NCI-H187 (cell line): ENCODE measurements around the gene PGF.

Source experiments
- DNase-seq, 2 experiments: peaks; one replicate each; lab custom pipeline; 2025; lab: John Stamatoyannopoulos, UW

The PGF gene

GRCh38 chr14:74956280-74957072, 1.1 kb upstream of the PGF start:
- no peak for DNase-seq

- DNase-seq: no peak
These were observed 556 bp upstream of the PGF start for GRCh38 chr14:74956027-74956279.

- DNase-seq: no peak
These were observed 509 bp downstream of the PGF start for GRCh38 chr14:74954947-74955228.

GRCh38 chr14:74954232-74954946, 1.0 kb downstream of the PGF start:
- DNase-seq: peak; percentile 16 to 53

GRCh38 chr14:74953686-74954085, 1.7 kb downstream of the PGF start:
- no peak for DNase-seq

- peak in 1 of 2 experiments; percentile 39 for DNase-seq
These were observed 2.5 kb downstream of the PGF start for GRCh38 chr14:74952697-74953484.

- no peak for DNase-seq
These were observed 3.2 kb downstream of the PGF start for GRCh38 chr14:74952180-74952665.

GRCh38 chr14:74951443-74952179, 3.8 kb downstream of the PGF start:
- no peak for DNase-seq

GRCh38 chr14:74950795-74951442, 4.5 kb downstream of the PGF start:
- DNase-seq: no peak

GRCh38 chr14:74949859-74950573, 5.4 kb downstream of the PGF start:
- no peak for DNase-seq

- no peak for DNase-seq
These were observed 6.2 kb downstream of the PGF start for GRCh38 chr14:74949191-74949601.

- DNase-seq: no peak
These were observed 6.9 kb downstream of the PGF start for GRCh38 chr14:74948228-74949175.

GRCh38 chr14:74947353-74948227, 7.8 kb downstream of the PGF start:
- DNase-seq: no peak

GRCh38 chr14:74946659-74947281, 8.6 kb downstream of the PGF start:
- DNase-seq: no peak

- peak in 1 of 2 experiments; percentile 20 for DNase-seq
These were observed 9.3 kb downstream of the PGF start for GRCh38 chr14:74945852-74946658.

GRCh38 chr14:74945261-74945851, 10.0 kb downstream of the PGF start:
- DNase-seq: no peak

GRCh38 chr14:74942608-74943007, 12.8 kb downstream of the PGF start:
- no peak for DNase-seq
